Measurements from ENCODE around the gene PDE10A. TPM values are rescaled to one million over a fixed set of nuclear protein-coding genes. Genes with fewer than 3 reads are reported as not detected.

The PDE10A gene
- total and polyA plus RNA-seq, 5 donors: 3.6 to 8.5 (median 4.2) TPM

GRCh38 chr6:165458134-165458533 is 204.9 kb downstream of the PDE10A start:
- Histone ChIP-seq H3K27ac (ENCODE audit: low read length) (no peak overlapping the region), H3K27me3 (ENCODE audit: control insufficient read depth, insufficient read depth) (no peaks in the 10 kb centered on the region), H3K4me3 (ENCODE audit: low read length) (no peak overlapping the region), H3K9me3 (ENCODE audit: control insufficient read depth, low read length) (no peaks in the 10 kb centered on the region), H3K4me1 (ENCODE audit: control insufficient read depth, insufficient read depth, low read length) (peaks cover 2% of the 10 kb centered on the region)
- ATAC-seq (no peak), DNase-seq (no peak)
- intact Hi-C loops (cut with DNase I): no loop called here
- whole genome bisulfite sequencing: 86% methylated on average over 6 of the region's 6 CpGs

GRCh38 chr6:165456286-165456685 is 206.8 kb downstream of the PDE10A start:
- intact Hi-C loops (cut with DNase I): no loop called here
- 33% methylated on average over 3 of the region's 3 CpGs for WGBS

GRCh38 chr6:165455488-165455887 is 207.6 kb downstream of the PDE10A start:
- no peaks in the 10 kb centered on the region for H3K27me3 ChIP-seq (ENCODE audit: control insufficient read depth, insufficient read depth)
- no peak overlapping the region for H3K27ac ChIP-seq (ENCODE audit: low read length)
- no peak for DNase-seq
- H3K4me1 ChIP-seq (ENCODE audit: control insufficient read depth, insufficient read depth, low read length): peaks cover 2% of the 10 kb centered on the region
- ATAC-seq: no peak
- WGBS: 94% methylated on average over 3 of the region's 3 CpGs
- no peak overlapping the region for H3K4me3 ChIP-seq (ENCODE audit: low read length)
- intact Hi-C loops (cut with DNase I): no loop called here
- no peaks in the 10 kb centered on the region for H3K9me3 ChIP-seq (ENCODE audit: control insufficient read depth, low read length)

More at GRCh38 chr6:165456286-165456685, 206.8 kb downstream of the PDE10A start:
- H3K9me3 ChIP-seq (ENCODE audit: control insufficient read depth, low read length): no peaks in the 10 kb centered on the region
- H3K4me1 ChIP-seq (ENCODE audit: control insufficient read depth, insufficient read depth, low read length): peaks cover 2% of the 10 kb centered on the region
- H3K27ac ChIP-seq (ENCODE audit: low read length): no peak overlapping the region
- no peaks in the 10 kb centered on the region for H3K27me3 ChIP-seq (ENCODE audit: control insufficient read depth, insufficient read depth)
- ATAC-seq (no peak), DNase-seq (no peak)
- H3K4me3 ChIP-seq (ENCODE audit: low read length): no peak overlapping the region

- Histone ChIP-seq H3K9me3 (ENCODE audit: control insufficient read depth, low read length) (no peaks in the 10 kb centered on the region), H3K27me3 (ENCODE audit: control insufficient read depth, insufficient read depth) (no peaks in the 10 kb centered on the region), H3K27ac (ENCODE audit: low read length) (no peak overlapping the region), H3K4me3 (ENCODE audit: low read length) (no peak overlapping the region), H3K4me1 (ENCODE audit: control insufficient read depth, insufficient read depth, low read length) (peaks cover 2% of the 10 kb centered on the region)
- DNase-seq (no peak), ATAC-seq (no peak)
- intact Hi-C loops (cut with DNase I): no loop called here
- WGBS: 88% methylated on average over 2 of the region's 2 CpGs
These were observed 209.6 kb downstream of the PDE10A start for GRCh38 chr6:165453395-165453794.

GRCh38 chr6:165451838-165452237 is 211.2 kb downstream of the PDE10A start:
- Histone ChIP-seq H3K27me3 (ENCODE audit: control insufficient read depth, insufficient read depth) (no peaks in the 10 kb centered on the region), H3K27ac (ENCODE audit: low read length) (no peak overlapping the region), H3K9me3 (ENCODE audit: control insufficient read depth, low read length) (no peaks in the 10 kb centered on the region), H3K4me3 (ENCODE audit: low read length) (no peak overlapping the region), H3K4me1 (ENCODE audit: control insufficient read depth, insufficient read depth, low read length) (peaks cover 2% of the 10 kb centered on the region)
- ATAC-seq (no peak), DNase-seq (no peak)
- WGBS: 93% methylated on average over 2 of the region's 2 CpGs
- intact Hi-C loops (cut with DNase I): no loop called here

- intact Hi-C loops (cut with DNase I): loop anchor here in 2 of 4 donors (10.0 kb wide), 3 partner anchors 277 to 667 kb away; no protein-coding TSS in a partner anchor
- no peak overlapping the region for H3K4me3 ChIP-seq (ENCODE audit: low read length)
- DNase-seq (no peak), ATAC-seq (no peak)
- no peak overlapping the region for H3K27ac ChIP-seq (ENCODE audit: low read length)
- no peaks in the 10 kb centered on the region for H3K27me3 ChIP-seq (ENCODE audit: control insufficient read depth, insufficient read depth)
- H3K9me3 ChIP-seq (ENCODE audit: control insufficient read depth, low read length): no peaks in the 10 kb centered on the region
- 94% methylated on average over 4 of the region's 4 CpGs for WGBS
- H3K4me1 ChIP-seq (ENCODE audit: control insufficient read depth, insufficient read depth, low read length): no peaks in the 10 kb centered on the region
These were observed 214.8 kb downstream of the PDE10A start for GRCh38 chr6:165448210-165448609.

GRCh38 chr6:165447141-165447540 is 215.9 kb downstream of the PDE10A start:
- ATAC-seq (no peak), DNase-seq (no peak)
- Histone ChIP-seq H3K4me1 (ENCODE audit: control insufficient read depth, insufficient read depth, low read length) (no peaks in the 10 kb centered on the region), H3K27me3 (ENCODE audit: control insufficient read depth, insufficient read depth) (no peaks in the 10 kb centered on the region), H3K4me3 (ENCODE audit: low read length) (no peak overlapping the region), H3K27ac (ENCODE audit: low read length) (no peak overlapping the region), H3K9me3 (ENCODE audit: control insufficient read depth, low read length) (no peaks in the 10 kb centered on the region)
- intact Hi-C loops (cut with DNase I): loop anchor here in 2 of 4 donors (2.0 to 10.0 kb wide), 4 partner anchors 278 to 668 kb away; no protein-coding TSS in a partner anchor
- WGBS: 91% methylated on average over 10 of the region's 10 CpGs

- H3K27ac ChIP-seq (ENCODE audit: low read length): no peak overlapping the region
- DNase-seq (no peak), ATAC-seq (no peak)
- H3K9me3 ChIP-seq (ENCODE audit: control insufficient read depth, low read length): no peaks in the 10 kb centered on the region
- H3K27me3 ChIP-seq (ENCODE audit: control insufficient read depth, insufficient read depth): no peaks in the 10 kb centered on the region
- intact Hi-C loops (cut with DNase I): loop anchor here in 2 of 4 donors (2.0 to 10.0 kb wide), 4 partner anchors 278 to 668 kb away; no protein-coding TSS in a partner anchor
- H3K4me1 ChIP-seq (ENCODE audit: control insufficient read depth, insufficient read depth, low read length): no peaks in the 10 kb centered on the region
- H3K4me3 ChIP-seq (ENCODE audit: low read length): no peak overlapping the region
These were observed 216.7 kb downstream of the PDE10A start for GRCh38 chr6:165446331-165446730.

- WGBS: 96% methylated on average over 4 of the region's 4 CpGs
- intact Hi-C loops (cut with DNase I): loop anchor here (5.0 to 10.0 kb wide), 4 partner anchors 281 to 671 kb away; no protein-coding TSS in a partner anchor
- ATAC-seq: no peak
These were observed 219.6 kb downstream of the PDE10A start for GRCh38 chr6:165443462-165443861.

GRCh38 chr6:165441181-165441580 is 221.9 kb downstream of the PDE10A start:
- Histone ChIP-seq H3K4me3 (ENCODE audit: low read length) (no peak overlapping the region), H3K27ac (ENCODE audit: low read length) (no peak overlapping the region), H3K4me1 (ENCODE audit: control insufficient read depth, insufficient read depth, low read length) (no peaks in the 10 kb centered on the region), H3K9me3 (ENCODE audit: control insufficient read depth, low read length) (no peaks in the 10 kb centered on the region), H3K27me3 (ENCODE audit: control insufficient read depth, insufficient read depth) (no peaks in the 10 kb centered on the region)
- ATAC-seq: no peak
- no peak for DNase-seq
- intact Hi-C loops (cut with DNase I): loop anchor here (5.0 to 10.0 kb wide), 4 partner anchors 284 to 674 kb away; no protein-coding TSS in a partner anchor
- WGBS: 92% methylated on average over 2 of the region's 2 CpGs

More at GRCh38 chr6:165443462-165443861, 219.6 kb downstream of the PDE10A start:
- H3K4me1 ChIP-seq (ENCODE audit: control insufficient read depth, insufficient read depth, low read length): no peaks in the 10 kb centered on the region
- no peak overlapping the region for H3K4me3 ChIP-seq (ENCODE audit: low read length)
- no peaks in the 10 kb centered on the region for H3K9me3 ChIP-seq (ENCODE audit: control insufficient read depth, low read length)
- no peak overlapping the region for H3K27ac ChIP-seq (ENCODE audit: low read length)
- no peaks in the 10 kb centered on the region for H3K27me3 ChIP-seq (ENCODE audit: control insufficient read depth, insufficient read depth)
- no peak for DNase-seq

GRCh38 chr6:165439928-165440554 is 223.0 kb downstream of the PDE10A start:
- Histone ChIP-seq H3K9me3 (ENCODE audit: control insufficient read depth, low read length) (no peaks in the 10 kb centered on the region), H3K27me3 (ENCODE audit: control insufficient read depth, insufficient read depth) (no peaks in the 10 kb centered on the region), H3K4me3 (ENCODE audit: low read length) (no peak overlapping the region), H3K27ac (ENCODE audit: low read length) (no peak overlapping the region), H3K4me1 (ENCODE audit: control insufficient read depth, insufficient read depth, low read length) (no peaks in the 10 kb centered on the region)
- WGBS: 40% methylated on average over 4 of the region's 4 CpGs
- DNase-seq: no peak
- no peak for ATAC-seq
- intact Hi-C loops (cut with DNase I): loop anchor here (5.0 to 10.0 kb wide), 4 partner anchors 285 to 675 kb away; no protein-coding TSS in a partner anchor

Data from right cardiac atrium (tissue), 5 donors.